NB4 (cell line): ENCODE data around the gene SLC10A4.

Experiments used
- CTCF ChIP-seq: IDR thresholded peaks from one replicate; pipeline ENCODE4 v1.5.1; 2012; ENCODE audit warnings: low read depth, low read length
- POLR2A ChIP-seq: IDR thresholded peaks from 2 replicates; pipeline ENCODE4 v1.6.1; 2011; ENCODE audit warnings: mild to moderate bottlenecking; ENCODE audit not compliant: insufficient read length; ENCODE audit errors: extremely low read depth

- no peak for TF ChIP-seq POLR2A
- no peak for TF ChIP-seq CTCF
These were observed 7.8 kb downstream of the SLC10A4 start for GRCh38 chr4:48490680-48491513.
